H7 (cell line): ENCODE measurements around the gene ZNF471. TPM values are rescaled to one million over a fixed set of nuclear protein-coding genes. Genes with fewer than 3 reads are reported as not detected.

ENCODE experiments used
- DNase-seq: peaks from one replicate; pipeline ENCODE4 v3.0.0; 2012
- H3K27me3 ChIP-seq: 2 replicates; pipeline ENCODE4 v1.6.0; 2011; ENCODE audit warnings: mild to moderate bottlenecking, low read length; ENCODE audit not compliant: control insufficient read depth, insufficient read depth
- H3K36me3 ChIP-seq: replicated peaks from 2 replicates; pipeline ENCODE4 v1.5.1; 2011; ENCODE audit warnings: low read length; ENCODE audit not compliant: control insufficient read depth, insufficient read depth
- H3K4me3 ChIP-seq: 2 replicates; pipeline ENCODE4 v1.5.1; 2011; ENCODE audit warnings: low read depth, mild to moderate bottlenecking, control low read depth, low read length, moderate library complexity; ENCODE audit not compliant: insufficient read depth
- total RNA-seq: library from RNA; depleted of rRNA; stranded (reverse); fragments of >200 nt; shearing (Covaris generic); gene quantifications from 2 replicates; pipeline ENCODE4 v1.2.3, GENCODE V29; 2014; rRNA removed

Gene ZNF471
- total RNA-seq, 1 experiment from 2014 or later = not detected

GRCh38 chr19:56547535-56547934, 39.9 kb downstream of the ZNF471 start:
- Histone ChIP-seq H3K36me3 (peaks cover 3% of the 10 kb centered on the region), H3K27me3 (no peaks in the 10 kb centered on the region), H3K4me3 (no peak overlapping the region)
- DNase-seq = peak; percentile 26

- H3K36me3 ChIP-seq = peaks cover 6% of the 10 kb centered on the region
- no peaks in the 10 kb centered on the region for H3K27me3 ChIP-seq
- no peak for DNase-seq
- H3K4me3 ChIP-seq = no peak overlapping the region
Observed at GRCh38 chr19:56554272-56554869, 46.7 kb downstream of the ZNF471 start.

- no peaks in the 10 kb centered on the region for H3K27me3 ChIP-seq
- no peaks in the 10 kb centered on the region for H3K36me3 ChIP-seq
- DNase-seq = no peak
- no peak overlapping the region for H3K4me3 ChIP-seq
Observed at GRCh38 chr19:56562766-56563165, 55.1 kb downstream of the ZNF471 start.

- peaks cover 7% of the 10 kb centered on the region for H3K36me3 ChIP-seq
- H3K4me3 ChIP-seq = peak overlapping the region; percentile 83
- no peaks in the 10 kb centered on the region for H3K27me3 ChIP-seq
- DNase-seq = peak; percentile 62
Observed at GRCh38 chr19:56566904-56567273, 59.2 kb downstream of the ZNF471 start.

GRCh38 chr19:56567274-56568120, 59.8 kb downstream of the ZNF471 start, which contains the start of gene ZNF470:
Gene ZNF470 (plus strand): TSS chr19:56567468. CDS start chr19:56570312, 2,844 bp downstream.
- no peaks in the 10 kb centered on the region for H3K27me3 ChIP-seq
- H3K36me3 ChIP-seq = peaks cover 8% of the 10 kb centered on the region
- peak within 1 kb of the TSS; percentile 83 for H3K4me3 ChIP-seq
- peak; percentile 94 for DNase-seq

GRCh38 chr19:56572589-56572988, 64.9 kb downstream of the ZNF471 start:
- Histone ChIP-seq H3K36me3 (peaks cover 21% of the 10 kb centered on the region), H3K4me3 (no peak overlapping the region), H3K27me3 (no peaks in the 10 kb centered on the region)
- no peak for DNase-seq

GRCh38 chr19:56573914-56574313, 66.3 kb downstream of the ZNF471 start:
- H3K36me3 ChIP-seq = peaks cover 23% of the 10 kb centered on the region

GRCh38 chr19:56577719-56578602, 70.3 kb downstream of the ZNF471 start:
- H3K4me3 ChIP-seq = no peak overlapping the region
- H3K36me3 ChIP-seq = peaks cover 15% of the 10 kb centered on the region
- no peak for DNase-seq
- H3K27me3 ChIP-seq = no peaks in the 10 kb centered on the region

More at GRCh38 chr19:56573914-56574313, 66.3 kb downstream of the ZNF471 start:
- Histone ChIP-seq H3K27me3 (no peaks in the 10 kb centered on the region), H3K4me3 (no peak overlapping the region)
- DNase-seq = no peak

Other genes starting within 250 kb of the ZNF471 start
- gene EDDM13, start 235.1 kb upstream of the ZNF471 start, total RNA-seq = not detected in 2 replicates
- gene ZSCAN5A, start 193.0 kb upstream of the ZNF471 start, total RNA-seq = 6.0 and 12.9 TPM in 2 replicates
- gene ZNF582, start 114.3 kb upstream of the ZNF471 start, total RNA-seq = 1.1 and 2.8 TPM in 2 replicates
- gene ZNF583, start 103.5 kb upstream of the ZNF471 start, total RNA-seq = 0.55 and 1.7 TPM in 2 replicates
- gene ZNF667, start 30.5 kb upstream of the ZNF471 start, total RNA-seq = not detected in 2 replicates
- gene ZFP28, start 31.1 kb downstream of the ZNF471 start, total RNA-seq = 0.52 and 2.7 TPM in 2 replicates
- gene ZNF470, start 59.6 kb downstream of the ZNF471 start, total RNA-seq = 1.4 and 1.9 TPM in 2 replicates
- gene ZNF71, start 87.4 kb downstream of the ZNF471 start, total RNA-seq = 9.9 and 11.0 TPM in 2 replicates
- not detected in 2 replicates for gene SMIM17, start 135.3 kb downstream of the ZNF471 start, total RNA-seq
- gene ZNF835, start 163.9 kb downstream of the ZNF471 start, total RNA-seq = not detected in 2 replicates